ENCODE data around the gene SSR3.

Gene SSR3

DNA sequence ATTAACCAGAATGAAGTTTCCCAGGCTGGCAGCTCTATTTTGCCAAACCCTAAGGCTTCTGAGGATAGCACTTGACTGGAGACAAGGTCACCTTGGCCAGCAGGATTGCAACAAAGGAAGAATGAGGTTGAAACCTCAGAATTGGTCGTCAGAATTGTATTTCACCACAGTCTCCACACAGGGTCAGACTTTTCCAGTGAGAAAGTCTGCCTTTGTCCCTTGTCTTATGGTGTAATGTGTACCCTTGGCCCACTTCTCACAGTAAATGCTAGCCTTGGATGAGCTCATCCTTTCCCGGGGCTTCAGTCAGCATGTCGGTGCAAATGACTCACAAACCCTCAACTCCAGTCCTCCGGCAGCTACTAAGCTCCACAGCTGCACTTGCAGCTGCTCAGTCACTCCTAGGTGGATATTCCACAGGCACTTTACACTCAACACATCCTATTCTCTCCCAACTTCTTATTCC lies 19.7 kb downstream of the SSR3 start:
- peak; percentile 98 for DNase-seq

DNA sequence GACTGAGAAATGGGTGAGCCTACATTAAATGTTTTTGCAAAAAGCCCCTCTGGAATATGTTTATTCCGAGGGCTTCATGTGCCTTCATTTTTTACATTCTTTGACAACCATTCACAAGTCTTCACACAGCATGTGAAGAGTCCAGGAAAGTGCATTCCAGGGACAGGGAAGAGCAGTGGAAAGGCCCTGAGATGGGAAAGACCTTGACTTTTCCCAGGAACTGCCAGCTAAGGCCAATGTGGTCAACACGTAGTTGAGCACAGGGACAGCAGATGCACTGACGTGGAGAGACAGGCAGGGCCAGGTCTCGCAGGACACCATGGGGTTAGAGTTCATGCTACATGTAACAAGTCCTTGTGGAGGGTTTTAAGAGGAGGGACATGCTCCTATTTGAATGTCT lies 21.7 kb downstream of the SSR3 start:
- peak; percentile 71 for DNase-seq

DNA sequence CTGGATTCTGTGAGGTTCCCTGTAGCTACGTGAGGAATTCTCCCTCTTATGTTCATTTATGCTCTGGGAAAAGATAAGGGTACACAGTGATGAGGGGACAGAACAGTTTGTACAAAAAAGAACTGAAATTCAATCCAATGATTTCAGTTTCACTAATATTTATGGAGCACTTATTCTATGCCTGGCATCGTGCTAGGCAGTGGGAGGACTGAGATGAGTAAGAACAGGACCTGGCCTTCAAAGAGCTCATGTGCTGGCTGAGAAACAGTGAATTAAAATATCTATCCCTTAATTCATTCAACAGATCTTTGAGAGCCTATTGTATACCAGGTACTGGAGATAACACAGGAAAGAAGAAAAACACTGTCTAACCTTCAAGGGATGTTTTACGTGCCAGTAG lies 22.2 kb downstream of the SSR3 start:
- no peak for DNase-seq

DNA sequence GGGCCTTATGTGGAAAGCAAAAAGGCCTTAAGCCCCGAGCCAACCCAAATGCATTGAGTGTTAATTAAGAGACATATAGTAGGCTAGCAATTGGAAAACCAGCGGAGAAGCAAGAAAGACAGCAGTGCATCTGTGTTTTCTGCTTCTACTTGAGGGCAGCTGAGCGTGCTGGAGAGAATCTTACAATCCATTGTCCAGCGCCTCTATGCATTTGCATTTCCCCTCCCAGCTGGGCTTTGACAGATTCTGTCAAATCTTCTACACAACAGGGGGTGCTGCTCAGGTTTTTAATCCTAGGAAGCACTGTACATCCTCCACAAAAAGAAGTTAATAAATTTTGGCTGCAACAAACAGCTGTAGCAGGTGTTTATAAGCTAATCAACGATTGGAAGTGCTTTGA lies 23.9 kb downstream of the SSR3 start:
- DNase-seq: no peak

DNA sequence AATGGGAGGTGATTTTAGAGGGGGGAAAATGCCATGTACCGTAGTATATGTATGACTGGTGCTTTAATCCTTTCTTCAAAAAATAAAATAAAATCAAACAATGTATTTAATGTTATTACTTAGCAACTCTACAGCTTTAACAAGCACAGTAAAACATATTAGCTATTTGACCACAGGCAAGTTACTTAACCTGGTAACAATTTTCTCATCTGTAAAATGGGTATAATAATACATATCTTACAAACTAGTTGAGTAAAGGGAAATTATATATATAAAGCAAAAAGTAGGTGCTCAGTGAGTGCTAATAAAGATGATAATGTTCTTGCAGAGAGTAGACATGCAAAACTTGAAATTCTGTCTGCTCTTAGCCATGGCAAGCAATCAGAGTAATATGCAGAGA lies 27.9 kb downstream of the SSR3 start:
- no peak for DNase-seq

DNA sequence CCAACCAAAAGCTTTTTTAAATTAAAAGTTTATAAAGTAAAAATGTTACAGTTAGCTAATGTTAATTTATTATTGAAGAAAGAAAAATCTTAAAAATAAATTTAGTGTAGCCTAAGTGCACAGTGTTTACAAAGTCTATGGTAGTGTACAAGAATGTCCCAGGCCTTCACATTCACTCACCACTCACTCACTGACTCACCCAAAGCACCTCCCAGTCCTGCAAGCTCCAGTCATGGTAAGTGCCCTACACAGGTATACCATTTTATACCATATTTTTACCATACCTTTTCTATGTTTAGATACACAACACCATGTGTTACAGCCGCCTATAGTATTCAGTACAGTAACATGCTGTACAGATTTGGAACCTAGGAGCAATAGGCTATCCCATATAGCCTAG lies 29.1 kb downstream of the SSR3 start:
- no peak for DNase-seq

DNA sequence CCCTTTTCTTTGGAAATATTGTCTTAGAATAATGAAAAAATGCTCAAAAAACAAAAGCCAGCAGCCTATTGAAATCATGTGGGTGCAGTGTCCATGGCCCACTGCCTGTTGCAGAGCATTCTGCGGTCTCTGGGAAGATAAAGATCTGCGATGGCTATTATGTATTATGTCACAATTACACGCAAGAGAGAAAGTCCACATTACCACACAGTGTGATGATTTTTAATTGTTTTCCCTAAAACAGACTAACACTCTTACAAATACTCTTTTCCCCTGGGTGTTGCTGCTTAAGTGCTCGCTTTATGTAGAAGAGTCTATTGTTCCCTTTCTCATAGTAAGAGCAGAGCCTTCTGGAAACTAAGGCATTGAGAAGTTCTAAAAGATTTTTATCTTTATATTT lies 32.2 kb downstream of the SSR3 start:
- DNase-seq: no peak

DNA sequence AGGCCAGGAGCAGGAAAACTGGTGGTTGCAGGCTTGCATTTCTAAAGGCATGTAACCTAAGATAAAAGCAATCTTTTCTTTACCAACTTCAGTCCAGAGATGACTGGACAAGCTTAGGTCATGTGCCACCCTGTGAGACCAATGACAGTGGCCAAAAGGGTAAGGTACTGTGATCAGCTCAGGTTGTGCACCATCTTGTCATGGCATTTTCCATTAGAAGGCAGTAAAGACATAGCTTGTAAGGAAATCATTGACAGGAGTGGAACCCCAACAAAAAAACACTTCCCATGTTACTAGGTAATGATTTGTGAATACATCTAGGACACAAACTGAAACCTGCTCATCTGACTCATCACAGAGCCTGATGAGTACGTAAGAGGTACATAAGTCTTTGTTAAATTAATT lies 35.2 kb downstream of the SSR3 start:
- DNase-seq: no peak

DNA sequence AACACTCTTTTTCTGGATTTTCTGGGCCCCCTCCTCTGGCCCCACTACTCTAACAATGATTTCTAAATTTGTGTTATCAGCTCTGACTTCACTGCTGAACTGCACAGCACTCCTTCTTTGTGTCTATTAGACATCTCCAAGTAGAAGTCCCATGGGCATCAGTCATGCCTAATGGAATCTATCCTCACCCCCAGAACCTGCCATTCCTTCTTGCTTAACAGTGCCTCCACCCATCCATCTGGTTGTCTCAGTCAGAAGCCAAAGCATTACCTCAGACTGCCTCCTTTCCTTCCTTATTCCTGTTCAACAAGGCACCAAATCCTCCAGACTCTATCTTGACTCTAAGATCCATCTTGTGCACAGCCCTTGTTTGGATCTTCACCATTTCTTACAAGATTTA lies 36.2 kb downstream of the SSR3 start:
- peak; percentile 73 for DNase-seq

DNA sequence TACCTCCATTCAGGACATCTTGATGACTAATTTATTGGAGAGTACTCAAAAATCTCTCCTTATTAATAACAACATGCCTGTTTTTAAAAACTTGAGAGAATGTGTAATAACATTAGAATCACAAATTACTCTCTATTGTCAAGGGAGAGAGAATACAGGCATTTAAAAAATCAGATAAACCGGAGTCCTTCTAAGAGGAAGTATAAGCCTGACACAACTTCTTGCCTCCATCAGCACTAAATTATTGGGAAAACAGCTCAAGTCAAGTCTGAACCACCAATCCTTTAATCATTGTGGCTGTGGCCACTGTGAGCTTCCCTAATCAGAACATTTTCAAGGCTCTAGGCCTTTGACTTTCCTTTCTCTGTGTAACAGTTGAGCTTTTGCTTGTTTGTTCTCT lies 38.0 kb downstream of the SSR3 start:
- DNase-seq: no peak

DNA sequence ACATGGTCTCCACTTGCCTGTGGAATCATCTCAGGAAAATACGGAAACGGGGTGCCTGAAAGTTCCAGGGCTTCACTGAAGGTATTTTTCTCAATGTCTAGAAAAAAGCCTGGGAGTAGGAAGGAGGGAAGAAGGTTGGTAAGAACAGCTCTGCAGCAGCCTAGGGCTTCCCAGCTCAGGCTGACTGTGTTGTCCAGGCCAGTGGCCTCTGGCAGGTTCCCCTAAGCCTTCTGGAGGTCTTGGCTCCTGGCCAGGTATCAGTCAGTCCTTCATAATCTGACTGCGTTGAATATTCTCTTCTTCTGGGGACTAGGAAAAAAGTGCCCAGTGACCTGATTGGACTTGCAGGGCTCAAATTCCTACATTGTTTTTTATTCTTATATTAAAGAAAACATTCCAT lies 38.6 kb downstream of the SSR3 start:
- DNase-seq: no peak

DNA sequence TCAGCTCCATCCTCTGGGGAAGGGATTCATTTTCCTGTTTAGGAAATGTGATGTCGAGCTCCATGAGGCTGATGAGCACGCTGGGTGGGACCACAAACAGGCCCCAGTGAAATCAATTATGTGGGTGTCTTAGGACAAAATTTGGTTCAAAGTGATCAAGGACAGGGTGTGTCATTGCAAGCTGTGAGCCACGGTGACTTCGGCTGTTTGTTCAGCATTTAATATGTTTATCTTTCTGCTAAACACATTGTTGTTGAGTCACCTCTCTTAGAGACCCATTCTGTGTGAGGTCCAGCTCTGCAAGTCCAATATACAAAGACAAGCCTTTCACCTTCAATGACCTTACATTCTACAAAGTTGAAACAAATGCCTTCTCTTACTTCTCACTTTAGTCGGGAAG lies 41.3 kb downstream of the SSR3 start:
- no peak for DNase-seq

DNA sequence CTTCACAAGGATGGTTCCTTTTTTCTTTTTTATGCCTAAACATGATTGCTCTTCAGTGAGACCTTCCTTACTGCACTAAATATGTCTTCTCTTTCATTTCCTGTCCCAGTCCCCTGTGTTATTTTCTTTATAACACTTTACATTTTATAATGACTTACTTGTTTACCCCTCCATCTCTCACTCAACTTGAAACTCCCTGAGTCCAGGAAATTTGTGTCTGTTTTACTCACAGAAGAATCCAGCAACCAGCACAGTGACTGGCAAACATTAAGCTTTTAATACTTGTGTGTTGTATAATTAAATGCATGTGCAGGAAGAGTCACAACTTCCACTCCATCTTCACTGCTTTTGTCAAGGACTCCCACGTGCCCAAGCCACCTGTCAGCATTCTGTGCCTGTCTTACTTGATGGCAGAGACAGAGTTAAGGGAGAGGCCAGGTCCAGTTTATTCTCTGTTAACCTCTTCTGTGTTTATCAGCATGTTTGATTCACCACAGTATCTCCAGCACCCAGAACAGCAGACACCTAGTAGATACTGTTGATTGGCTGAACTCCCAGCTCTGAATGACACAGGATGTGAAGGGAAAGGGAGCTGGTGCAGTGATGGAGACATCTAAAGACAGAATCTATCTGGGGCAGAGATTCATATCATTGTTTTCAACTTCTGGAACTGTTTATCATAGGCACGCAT lies 42.8 kb downstream of the SSR3 start:
- no peak for DNase-seq

DNA sequence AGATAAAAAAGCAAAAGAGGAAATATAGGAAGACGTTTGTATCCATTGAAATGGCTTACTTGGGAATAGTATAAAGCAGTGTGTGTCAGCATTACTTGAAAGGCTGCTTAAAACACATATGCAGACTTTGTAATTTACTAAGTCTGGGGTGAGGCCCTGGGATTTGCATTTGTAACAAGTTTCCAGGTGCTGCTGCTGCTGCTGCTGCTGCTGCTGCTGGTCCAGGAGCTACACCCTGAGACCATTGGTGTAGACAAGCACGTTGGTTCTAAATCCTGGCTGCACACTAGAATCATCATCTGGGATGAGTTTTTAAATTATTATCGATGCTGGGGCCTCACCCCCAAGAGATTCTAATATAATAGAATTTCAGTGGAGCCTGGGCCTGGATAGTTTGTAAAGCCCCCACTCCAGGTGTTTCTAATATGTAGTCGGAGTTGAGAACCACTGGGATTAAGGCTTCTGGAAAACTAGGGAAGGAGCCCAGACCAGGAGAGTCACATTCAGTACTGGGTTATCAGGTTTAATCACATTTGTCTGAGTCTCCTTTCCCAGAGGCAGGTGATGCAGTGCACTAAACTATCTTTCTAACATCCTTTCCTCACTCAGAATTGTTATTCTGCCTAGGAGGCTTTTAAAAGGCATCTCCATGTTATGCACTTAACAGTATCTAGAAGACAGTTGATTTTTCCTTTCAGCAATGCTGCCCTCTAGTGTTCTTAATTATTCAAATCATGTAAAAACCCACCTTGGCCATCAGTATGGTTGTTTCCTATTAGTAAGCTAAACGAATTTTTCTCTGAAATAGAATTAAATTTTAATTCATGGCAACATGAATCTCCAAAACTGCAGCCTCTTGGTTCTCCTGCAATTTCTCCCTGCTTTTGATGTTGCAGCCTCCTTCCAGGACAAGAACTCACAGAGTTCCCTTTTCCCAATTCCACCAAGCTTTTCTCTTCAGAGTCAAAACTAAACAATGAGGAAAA lies 45.4 kb downstream of the SSR3 start:
- DNase-seq: peak; percentile 56

DNA sequence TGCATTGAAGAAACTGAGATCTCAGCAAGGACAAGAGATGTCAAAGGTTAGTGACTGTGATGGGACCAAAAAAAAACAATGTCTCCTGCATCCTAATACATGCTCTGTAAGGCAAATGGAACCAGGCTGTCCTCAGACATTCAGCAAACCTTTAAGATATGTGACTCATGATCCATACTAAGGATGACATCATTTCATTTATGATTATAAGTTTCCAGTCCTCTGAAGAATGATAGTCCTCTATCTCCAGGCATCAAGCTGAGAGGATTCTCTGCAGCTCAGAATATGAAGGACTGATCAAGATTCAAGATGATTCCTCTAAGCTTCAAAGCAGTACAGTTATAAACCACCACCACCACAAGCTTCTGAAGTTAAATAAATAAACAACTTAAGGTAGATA lies 47.6 kb downstream of the SSR3 start:
- DNase-seq: peak; percentile 66

DNA sequence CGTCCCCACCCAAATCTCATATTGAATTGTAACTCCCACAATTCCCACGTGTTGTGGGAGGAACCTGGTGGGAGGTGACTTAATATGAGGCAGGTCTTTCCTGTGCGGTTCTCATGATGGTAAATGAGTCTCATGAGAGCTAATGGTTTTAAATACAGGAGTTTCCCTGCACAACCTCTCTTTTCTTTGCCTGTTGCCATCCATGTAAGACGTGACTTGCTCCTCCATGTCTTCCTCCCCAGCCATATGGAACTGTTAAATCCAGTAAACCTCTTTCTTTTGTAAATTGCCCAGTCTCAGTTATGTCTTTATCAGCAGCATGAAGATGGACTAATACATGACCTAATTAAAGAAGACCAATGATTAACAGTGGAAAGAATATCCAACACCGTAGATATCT lies 56.6 kb downstream of the SSR3 start:
- DNase-seq: no peak

DNA sequence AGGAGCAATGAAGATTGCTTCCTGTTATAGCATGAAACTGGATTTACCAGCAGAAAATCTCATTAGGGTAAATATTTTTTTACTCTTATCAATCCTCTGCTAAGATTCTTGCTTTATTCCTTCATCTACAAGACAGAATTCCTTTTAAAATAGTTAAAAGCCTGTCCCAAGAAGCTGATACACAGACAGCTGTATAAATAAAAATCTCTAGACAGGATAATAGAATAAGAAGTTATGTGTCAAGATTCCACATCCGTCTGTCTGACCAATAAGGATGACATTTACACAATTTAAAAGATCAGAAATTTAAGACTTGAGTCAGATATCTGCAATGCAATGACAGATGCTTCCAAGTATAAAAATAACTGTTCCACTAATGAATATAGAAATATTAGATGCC lies 57.6 kb downstream of the SSR3 start:
- DNase-seq: peak; percentile 86

DNA sequence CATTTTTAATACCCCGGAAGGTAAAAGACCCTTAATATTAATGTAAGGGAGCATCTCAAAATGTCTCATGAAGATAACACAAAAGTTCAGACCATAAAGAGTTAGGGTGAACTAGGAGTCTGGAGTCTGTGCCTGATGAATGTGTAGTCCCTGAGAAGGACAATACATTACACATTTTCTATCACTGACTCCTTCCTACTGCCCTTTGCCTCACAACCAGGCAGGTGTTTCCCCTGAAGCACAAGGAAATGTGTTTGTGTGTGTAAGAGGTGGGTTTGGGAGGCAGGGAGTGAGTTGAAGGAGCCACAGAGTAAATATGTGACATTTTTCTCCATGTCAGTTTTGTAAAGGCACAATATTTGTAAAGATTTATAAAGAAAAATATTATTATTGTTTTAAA lies 59.1 kb downstream of the SSR3 start:
- DNase-seq: no peak

DNA sequence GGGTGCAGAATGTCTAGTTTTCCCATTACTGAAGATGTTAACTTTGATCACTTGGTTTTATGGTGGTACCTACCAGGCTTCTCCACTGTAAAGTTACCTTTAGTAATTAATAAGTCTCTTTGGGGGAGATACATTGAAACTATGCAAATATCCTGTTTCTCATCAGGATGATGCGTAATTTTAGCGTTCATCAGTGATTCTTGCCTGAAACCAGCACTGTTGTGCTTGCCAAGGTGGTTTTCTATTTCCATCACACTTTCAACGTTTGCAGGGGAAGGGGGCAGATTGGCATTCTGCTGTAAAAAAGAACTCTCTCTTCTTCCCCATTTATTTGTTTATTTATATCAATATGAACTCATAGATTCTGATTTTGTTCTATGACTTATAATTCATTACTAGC lies 61.0 kb downstream of the SSR3 start:
- no peak for DNase-seq

DNA sequence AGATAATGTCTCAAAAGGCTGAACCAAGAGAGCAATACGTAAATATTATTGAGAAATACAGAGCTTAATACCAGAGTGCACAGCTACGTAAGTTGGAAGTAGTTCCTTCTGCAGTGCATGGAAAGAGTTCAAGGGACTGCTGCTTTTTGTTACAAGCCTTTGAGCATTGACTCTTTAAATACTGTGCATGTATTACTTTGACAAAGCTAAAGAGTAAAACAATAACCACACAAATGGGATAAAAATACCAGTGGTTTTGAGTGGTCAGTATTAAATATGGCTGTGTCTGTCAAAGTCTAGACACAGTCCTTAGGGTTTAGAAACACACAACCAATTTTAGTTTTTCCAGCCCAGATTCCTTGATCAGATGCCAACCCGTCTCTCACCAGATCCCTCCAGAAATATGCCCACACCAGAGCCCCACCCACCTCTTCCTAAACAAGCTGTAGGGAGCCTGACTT lies 62.1 kb downstream of the SSR3 start:
- DNase-seq: peak; percentile 73

DNA sequence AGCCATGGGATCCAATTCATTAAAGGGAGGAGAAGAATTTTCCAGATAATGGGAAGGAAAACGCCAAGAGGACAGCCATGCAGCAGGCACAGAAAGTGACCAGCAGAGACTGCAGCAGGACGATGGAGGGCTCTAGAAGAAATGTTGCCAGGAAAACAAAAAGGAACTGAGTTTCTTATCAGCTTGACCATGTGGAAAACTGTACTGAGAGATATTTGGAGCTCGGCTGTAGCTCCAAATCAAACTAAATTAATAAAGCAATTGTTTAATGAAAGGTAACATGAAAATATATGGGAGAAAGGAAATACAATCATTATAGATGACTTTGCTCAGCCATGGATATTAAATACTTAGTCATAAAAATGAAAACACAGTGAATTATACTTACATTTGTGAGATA lies 63.7 kb downstream of the SSR3 start:
- no peak for DNase-seq
